K562 (cell line): Measurements from ENCODE around the gene FBN1. TPM values are rescaled to one million over a fixed set of nuclear protein-coding genes. Genes with fewer than 3 reads are reported as not detected.

Experiments used
- CBX3 ChIP-seq, 2 experiments: IDR thresholded peaks; 1 replicate in 1 of 2; 2 replicates in 1 of 2; pipeline ENCODE4 v1.6.1; 2012; ENCODE audit warnings: inconsistent platforms in 2 of 2, low read length in 2 of 2, borderline replicate concordance in 1 of 2, control low read depth in 1 of 2
- CC2D1A ChIP-seq: fragments of 450-650 bp; IDR thresholded peaks from 2 replicates; pipeline ENCODE4 v1.6.1; 2017; ENCODE audit warnings: mild to moderate bottlenecking
- CXXC5 ChIP-seq: fragments of 250-450 bp; sonication (Bioruptor Pico); IDR thresholded peaks from 2 replicates; pipeline ENCODE4 v1.8.0; 2022; ENCODE audit warnings: inconsistent platforms, mild to moderate bottlenecking, moderate library complexity
- DDX20 ChIP-seq: fragments of 450-650 bp; IDR thresholded peaks from 2 replicates; pipeline ENCODE4 v1.6.1; 2016; ENCODE audit warnings: missing genetic modification characterization, low read depth, mild to moderate bottlenecking, missing compliant biosample characterization, moderate library complexity
- ESRRA ChIP-seq: fragments of 450-650 bp; IDR thresholded peaks from 2 replicates; pipeline ENCODE4 v1.6.1; 2014; ENCODE audit warnings: low read depth, mild to moderate bottlenecking, moderate library complexity, borderline replicate concordance
- HMG20A ChIP-seq: fragments of 450-650 bp; formaldehyde crosslinking; conservative IDR thresholded peaks from 2 replicates; pipeline ENCODE4 v1.4.0; 2020; ENCODE audit warnings: mild to moderate bottlenecking, mixed read lengths
- JUND ChIP-seq, 2 experiments: IDR thresholded peaks; 2 replicates in 1 of 2; 3 replicates in 1 of 2; pipeline ENCODE4 v1.6.1; 2011; ENCODE audit warnings: borderline replicate concordance in 2 of 2, low read depth in 2 of 2, low read length in 2 of 2, improper control_type of control experiment in 1 of 2, missing biosample characterization in 1 of 2, missing genetic modification characterization in 1 of 2, missing genetic modification reagents in 1 of 2
- MECOM ChIP-seq: fragments of 250-450 bp; sonication (Bioruptor Pico); IDR thresholded peaks from 2 replicates; pipeline ENCODE4 v1.8.0; 2022; ENCODE audit warnings: inconsistent platforms
- MTF1 ChIP-seq: fragments of 250-450 bp; sonication (Bioruptor Pico); IDR thresholded peaks from 2 replicates; pipeline ENCODE4 v1.9.0; 2021; ENCODE audit warnings: moderate library complexity, mild to moderate bottlenecking, inconsistent platforms, borderline replicate concordance
- NR2C1 ChIP-seq, 2 experiments: fragments of 450-650 bp; IDR thresholded peaks; 2 replicates each; pipeline ENCODE4 v1.6.1; 2017; ENCODE audit warnings: mild to moderate bottlenecking in 2 of 2, antibody characterized with exemption in 1 of 2, inconsistent platforms in 1 of 2, missing compliant biosample characterization in 1 of 2, missing genetic modification characterization in 1 of 2
- ZNF175 ChIP-seq: fragments of 200-800 bp; sonication (Bioruptor generic); IDR thresholded peaks from 2 replicates; pipeline ENCODE4 v1.6.1; 2016; ENCODE audit warnings: low read depth, mild to moderate bottlenecking, missing genetic modification characterization, missing compliant biosample characterization
- ZNF184 ChIP-seq: sonication (generic); formaldehyde crosslinking; IDR thresholded peaks from 2 replicates; pipeline ENCODE4 v1.5.0; 2020; ENCODE audit warnings: missing genetic modification reagents
- polyA plus RNA-seq, 8 experiments: library from polyadenylated mRNA; depleted of rRNA in 4 of 8; stranded (reverse) in 5 of 8; unstranded in 3 of 8; fragments of >200 nt; fragmentation: Nextera tagmentation in 2 of 8; fragmentation: Illumina TruSeq in 1 of 8; extraction: Ambion mirVana in 2 of 8; extraction: Trizol in 1 of 8; gene quantifications; 2 replicates each; pipeline versions ENCODE4 v1.2.1 to v1.2.3, GENCODE V29; 2011 to 2014; ENCODE audit warnings: inconsistent platforms in 1 of 8, missing spikeins in 1 of 8
- total RNA-seq, 7 experiments: library from RNA; depleted of rRNA in 6 of 7; stranded (reverse); fragments of >200 nt in 6 of 7; fragmentation: Illumina TruSeq in 2 of 7; extraction: Trizol in 2 of 7; gene quantifications; 2 replicates each; pipeline versions ENCODE4 v1.2.1 to v1.2.3, GENCODE V29; 2011 to 2021; ENCODE audit warnings: low replicate concordance in 1 of 7
- TF ChIP-seq, protein P1 (sequence below): fragments of 450-650 bp; IDR thresholded peaks from 2 replicates; pipeline ENCODE4 v1.6.1; 2017; ENCODE audit warnings: antibody characterized with exemption, mild to moderate bottlenecking
- TF ChIP-seq, protein P2 (sequence below), 2 experiments: fragments of 450-650 bp; conservative IDR thresholded peaks; 2 replicates each; pipeline ENCODE4 v1.6.1; 2017; ENCODE audit warnings: mild to moderate bottlenecking in 2 of 2, moderate library complexity in 2 of 2

FBN1 gene
- total and polyA plus RNA-seq, 9 of the 15 experiments (the other 6 are each of a cell fraction or from before 2014, with no cell fraction given): 0.15 to 1.2 (median 0.60) TPM

DNA sequence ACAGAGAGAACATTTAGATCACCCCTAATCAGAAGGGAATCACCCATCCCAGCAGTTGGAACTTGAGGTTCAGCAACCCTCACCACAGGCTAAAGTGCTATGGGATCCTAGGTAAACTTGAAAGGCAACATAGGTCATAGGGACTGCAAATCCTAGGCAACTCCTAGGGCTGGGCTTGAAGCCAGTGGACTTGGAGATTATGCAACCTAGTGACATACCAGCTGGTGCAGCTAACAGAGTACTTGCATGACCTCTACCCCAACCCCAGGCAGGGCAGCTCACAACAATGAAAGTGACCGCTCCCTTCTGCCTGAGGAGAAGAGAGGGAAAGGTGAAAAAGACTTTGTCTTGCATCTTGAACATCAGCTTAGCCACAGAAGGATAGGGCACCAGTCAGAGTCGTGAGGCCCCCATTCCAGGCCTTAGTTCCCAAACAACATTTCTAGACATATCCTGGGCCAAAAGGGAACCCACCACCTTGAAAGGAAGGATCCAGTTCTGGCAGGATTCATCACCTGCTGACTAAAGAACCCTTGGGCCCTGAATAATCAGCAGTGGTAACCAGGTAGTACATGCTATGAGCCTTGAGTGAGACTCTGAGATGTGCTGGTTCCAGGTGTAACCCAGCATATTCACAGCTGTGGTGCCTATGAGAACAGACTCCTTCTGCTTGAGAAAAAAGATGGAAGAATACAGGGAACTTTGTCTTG is 37.6 kb upstream of the FBN1 start (continued):
- TF ChIP-seq, protein P1, sequence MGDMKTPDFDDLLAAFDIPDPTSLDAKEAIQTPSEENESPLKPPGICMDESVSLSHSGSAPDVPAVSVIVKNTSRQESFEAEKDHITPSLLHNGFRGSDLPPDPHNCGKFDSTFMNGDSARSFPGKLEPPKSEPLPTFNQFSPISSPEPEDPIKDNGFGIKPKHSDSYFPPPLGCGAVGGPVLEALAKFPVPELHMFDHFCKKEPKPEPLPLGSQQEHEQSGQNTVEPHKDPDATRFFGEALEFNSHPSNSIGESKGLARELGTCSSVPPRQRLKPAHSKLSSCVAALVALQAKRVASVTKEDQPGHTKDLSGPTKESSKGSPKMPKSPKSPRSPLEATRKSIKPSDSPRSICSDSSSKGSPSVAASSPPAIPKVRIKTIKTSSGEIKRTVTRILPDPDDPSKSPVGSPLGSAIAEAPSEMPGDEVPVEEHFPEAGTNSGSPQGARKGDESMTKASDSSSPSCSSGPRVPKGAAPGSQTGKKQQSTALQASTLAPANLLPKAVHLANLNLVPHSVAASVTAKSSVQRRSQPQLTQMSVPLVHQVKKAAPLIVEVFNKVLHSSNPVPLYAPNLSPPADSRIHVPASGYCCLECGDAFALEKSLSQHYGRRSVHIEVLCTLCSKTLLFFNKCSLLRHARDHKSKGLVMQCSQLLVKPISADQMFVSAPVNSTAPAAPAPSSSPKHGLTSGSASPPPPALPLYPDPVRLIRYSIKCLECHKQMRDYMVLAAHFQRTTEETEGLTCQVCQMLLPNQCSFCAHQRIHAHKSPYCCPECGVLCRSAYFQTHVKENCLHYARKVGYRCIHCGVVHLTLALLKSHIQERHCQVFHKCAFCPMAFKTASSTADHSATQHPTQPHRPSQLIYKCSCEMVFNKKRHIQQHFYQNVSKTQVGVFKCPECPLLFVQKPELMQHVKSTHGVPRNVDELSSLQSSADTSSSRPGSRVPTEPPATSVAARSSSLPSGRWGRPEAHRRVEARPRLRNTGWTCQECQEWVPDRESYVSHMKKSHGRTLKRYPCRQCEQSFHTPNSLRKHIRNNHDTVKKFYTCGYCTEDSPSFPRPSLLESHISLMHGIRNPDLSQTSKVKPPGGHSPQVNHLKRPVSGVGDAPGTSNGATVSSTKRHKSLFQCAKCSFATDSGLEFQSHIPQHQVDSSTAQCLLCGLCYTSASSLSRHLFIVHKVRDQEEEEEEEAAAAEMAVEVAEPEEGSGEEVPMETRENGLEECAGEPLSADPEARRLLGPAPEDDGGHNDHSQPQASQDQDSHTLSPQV: no peak
- TF ChIP-seq CC2D1A: no peak
- no peak for TF ChIP-seq CBX3 (IDR thresholded peaks at IDR 0.05; ENCODE audit: borderline replicate concordance in 1 of 2, low read length in 2 of 2)
- no peak for TF ChIP-seq ZNF184 (CRISPR knock-in tag)
- TF ChIP-seq ZNF175: peak; percentile 93
- TF ChIP-seq, protein P2, sequence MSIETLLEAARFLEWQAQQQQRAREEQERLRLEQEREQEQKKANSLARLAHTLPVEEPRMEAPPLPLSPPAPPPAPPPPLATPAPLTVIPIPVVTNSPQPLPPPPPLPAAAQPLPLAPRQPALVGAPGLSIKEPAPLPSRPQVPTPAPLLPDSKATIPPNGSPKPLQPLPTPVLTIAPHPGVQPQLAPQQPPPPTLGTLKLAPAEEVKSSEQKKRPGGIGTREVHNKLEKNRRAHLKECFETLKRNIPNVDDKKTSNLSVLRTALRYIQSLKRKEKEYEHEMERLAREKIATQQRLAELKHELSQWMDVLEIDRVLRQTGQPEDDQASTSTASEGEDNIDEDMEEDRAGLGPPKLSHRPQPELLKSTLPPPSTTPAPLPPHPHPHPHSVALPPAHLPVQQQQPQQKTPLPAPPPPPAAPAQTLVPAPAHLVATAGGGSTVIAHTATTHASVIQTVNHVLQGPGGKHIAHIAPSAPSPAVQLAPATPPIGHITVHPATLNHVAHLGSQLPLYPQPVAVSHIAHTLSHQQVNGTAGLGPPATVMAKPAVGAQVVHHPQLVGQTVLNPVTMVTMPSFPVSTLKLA (conservative IDR thresholded peaks at IDR 0.05): no peak
- TF ChIP-seq JUND (IDR thresholded peaks at IDR 0.05; ENCODE audit: borderline replicate concordance, low read depth, low read length): no peak
- TF ChIP-seq JUND (tag; IDR thresholded peaks at IDR 0.05; ENCODE audit: borderline replicate concordance, low read depth, low read length): peak; percentile 20; the same call in 1 of the 3 replicates
- TF ChIP-seq NR2C1 (IDR thresholded peaks at IDR 0.05): no peak
- TF ChIP-seq NR2C1 (tag; IDR thresholded peaks at IDR 0.05): peak; percentile 82
- TF ChIP-seq MTF1 (CRISPR knock-in tag): no peak
- TF ChIP-seq ESRRA: peak; percentile 71; the same call in 1 of the 2 replicates
- TF ChIP-seq CXXC5 (CRISPR knock-in tag): peak; percentile 18; the same call in 1 of the 2 replicates
- no peak for TF ChIP-seq HMG20A (CRISPR knock-in tag)
- no peak for TF ChIP-seq DDX20
- TF ChIP-seq MECOM (CRISPR knock-in tag): no peak
